Fibroblast of peridontal ligament (primary cell): ENCODE results near the gene ZNF660.
A peak's percentile ranks its signal among the peaks of the same experiment; 100 is the strongest.

ENCODE experiments used
- DNase-seq: peaks from one replicate; pipeline ENCODE4 v3.0.0-alpha.2; 2010; ENCODE audit errors: extremely low read depth

Gene ZNF660

GRCh38 chr3:44632193-44632592 is 47.4 kb downstream of the ZNF660 start:
- DNase-seq: no peak

- no peak for DNase-seq
Measured at GRCh38 chr3:44642337-44642736, 57.6 kb downstream of the ZNF660 start.

GRCh38 chr3:44643024-44643423 is 58.3 kb downstream of the ZNF660 start:
- DNase-seq: no peak

- DNase-seq: no peak
Measured at GRCh38 chr3:44647771-44648170, 63.0 kb downstream of the ZNF660 start.

GRCh38 chr3:44648564-44649229 is 63.9 kb downstream of the ZNF660 start, which contains the start of gene ZNF35:
Gene ZNF35 (plus strand): TSS chr3:44648732. CDS start chr3:44651068, 2,336 bp downstream.
- peak; percentile 89 for DNase-seq
